Measurements from ENCODE around the gene ADRB1.
A peak's percentile ranks its signal among the peaks of the same experiment; 100 is the strongest.

ADRB1 gene

GRCh38 chr10:114026189-114027040, 17.3 kb upstream of the ADRB1 start:
- DNase-seq (ENCODE audit: low spot score) = peak; percentile 89

DNA sequence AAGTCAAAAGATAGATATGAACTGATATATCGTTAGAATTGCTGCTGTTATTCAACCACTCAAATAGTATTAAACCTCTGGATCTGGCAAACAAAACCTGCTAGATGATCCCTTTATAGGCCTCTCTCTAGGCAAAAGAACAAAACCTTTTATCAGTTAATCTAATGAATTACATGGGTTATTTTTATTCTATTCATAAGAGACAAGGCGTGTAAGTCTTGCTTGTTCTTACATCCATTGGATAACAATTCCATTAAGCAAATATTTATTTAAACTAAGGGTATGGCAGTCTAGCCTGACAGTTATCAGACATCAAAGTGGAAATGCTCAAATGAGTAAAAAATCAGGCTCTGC, 16.6 kb upstream of the ADRB1 start:
- DNase-seq (ENCODE audit: low spot score) = no peak

GRCh38 chr10:114027951-114028350, 15.7 kb upstream of the ADRB1 start:
- DNase-seq (ENCODE audit: low spot score) = no peak

GRCh38 chr10:114028425-114028824, 15.2 kb upstream of the ADRB1 start:
- DNase-seq (ENCODE audit: low spot score) = no peak

DNA sequence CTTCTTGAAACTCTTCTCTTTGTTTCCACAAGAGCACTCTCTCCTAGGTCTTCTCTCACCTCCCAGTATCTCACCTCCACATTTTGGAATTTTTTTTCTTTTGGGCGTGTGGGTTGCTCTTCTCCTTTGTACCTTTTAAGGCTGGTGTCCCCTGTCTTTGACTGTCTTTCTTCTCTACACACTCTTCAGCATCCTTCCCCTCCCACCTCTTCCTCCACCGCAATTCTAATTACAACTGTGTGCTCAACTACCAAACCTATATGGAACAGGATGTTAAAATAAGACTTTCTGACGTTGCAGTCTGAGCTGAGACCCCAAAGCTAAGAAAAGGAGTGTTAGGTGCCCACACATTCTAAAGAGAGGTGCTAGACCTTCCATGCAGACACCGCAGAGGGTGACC, 14.0 kb upstream of the ADRB1 start:
- DNase-seq (ENCODE audit: low spot score) = no peak

GRCh38 chr10:114030140-114030539, 13.5 kb upstream of the ADRB1 start:
- peak; percentile 17 for DNase-seq (ENCODE audit: low spot score)

DNA sequence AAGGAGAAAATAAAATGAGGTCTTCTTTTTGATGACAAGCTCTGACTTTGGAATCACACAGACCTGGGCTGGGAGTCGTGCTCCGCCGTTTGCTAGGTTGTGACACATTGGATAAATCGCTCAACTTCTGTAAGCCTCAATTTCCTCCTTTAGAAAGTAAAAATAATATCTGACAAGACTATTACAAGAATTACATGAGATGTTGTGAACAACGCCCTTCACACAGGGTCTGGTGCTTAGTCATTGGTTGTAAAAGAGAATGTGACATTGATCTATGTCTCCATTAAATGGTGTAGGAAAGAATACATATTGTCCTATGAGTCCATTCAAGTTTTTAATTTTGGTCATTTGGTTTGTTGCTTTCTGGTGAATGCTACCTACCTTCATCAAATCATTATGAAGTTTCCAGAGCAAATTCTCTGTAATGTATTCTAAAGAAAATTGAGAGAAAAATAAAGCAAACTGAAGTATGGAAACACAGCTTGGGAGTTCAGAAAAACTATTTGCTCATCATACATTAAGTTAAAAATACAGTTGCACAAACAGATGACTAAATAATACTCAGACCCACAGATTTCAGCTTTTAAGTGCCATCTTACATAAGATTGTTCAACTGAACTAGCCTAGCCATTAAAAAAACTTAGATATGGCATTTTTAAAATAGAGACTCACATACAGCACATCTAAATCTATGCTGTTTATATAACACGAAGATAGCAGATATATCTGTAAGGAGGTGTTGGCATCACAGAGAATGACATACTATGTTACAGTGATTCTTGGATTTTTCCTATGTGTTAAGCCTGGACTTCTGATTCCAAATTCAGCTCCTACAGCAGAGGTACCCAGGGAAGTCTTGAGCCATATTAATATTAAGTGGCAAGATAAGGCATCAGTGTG, 12.3 kb upstream of the ADRB1 start:
- peak; percentile 67 for DNase-seq (ENCODE audit: low spot score)

- DNase-seq (ENCODE audit: low spot score) = no peak
Observed at GRCh38 chr10:114033566-114033965, 10.1 kb upstream of the ADRB1 start.

- no peak for DNase-seq (ENCODE audit: low spot score)
Observed at GRCh38 chr10:114034923-114035645, 8.6 kb upstream of the ADRB1 start.

GRCh38 chr10:114035791-114036190, 7.9 kb upstream of the ADRB1 start:
- no peak for DNase-seq (ENCODE audit: low spot score)

DNA sequence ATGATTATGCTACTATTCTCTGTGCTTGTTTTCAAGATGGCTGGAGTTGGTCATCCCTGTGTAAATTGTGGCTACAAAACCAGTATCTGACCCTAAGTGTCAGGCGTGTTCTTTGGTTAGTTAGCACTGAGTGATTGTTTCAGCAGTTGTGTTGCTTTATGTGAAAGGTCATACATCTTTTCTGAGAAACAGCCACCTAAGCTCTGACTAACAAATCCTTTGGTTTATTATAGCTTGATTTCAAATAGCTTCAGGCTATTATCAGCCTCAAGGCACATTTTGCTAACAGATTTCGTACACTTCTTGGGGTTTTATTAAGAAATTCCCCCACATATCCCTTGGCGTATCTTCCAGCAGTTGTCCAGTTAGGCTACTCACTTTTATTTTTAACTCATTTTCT, 4.8 kb upstream of the ADRB1 start:
- DNase-seq (ENCODE audit: low spot score) = no peak

DNA sequence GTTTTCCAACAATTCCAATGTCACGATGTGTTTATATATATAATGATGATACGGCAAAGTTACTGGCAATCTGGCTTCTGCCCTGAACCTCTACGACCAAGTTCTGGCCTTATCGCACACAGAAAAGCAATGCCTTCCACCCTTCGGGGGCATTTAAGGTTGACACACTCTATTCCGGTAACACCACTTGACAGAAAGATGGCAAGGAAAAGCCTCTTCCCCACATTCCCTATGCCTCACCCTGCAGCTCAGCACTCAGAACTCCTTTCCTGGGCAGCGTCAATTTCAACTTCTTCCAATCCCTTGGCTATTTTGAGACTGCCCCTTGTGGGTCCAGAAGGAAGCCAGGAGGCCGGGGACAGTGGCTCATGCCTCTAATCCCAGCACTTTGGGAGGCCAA, 2.5 kb upstream of the ADRB1 start:
- no peak for DNase-seq (ENCODE audit: low spot score)

DNA sequence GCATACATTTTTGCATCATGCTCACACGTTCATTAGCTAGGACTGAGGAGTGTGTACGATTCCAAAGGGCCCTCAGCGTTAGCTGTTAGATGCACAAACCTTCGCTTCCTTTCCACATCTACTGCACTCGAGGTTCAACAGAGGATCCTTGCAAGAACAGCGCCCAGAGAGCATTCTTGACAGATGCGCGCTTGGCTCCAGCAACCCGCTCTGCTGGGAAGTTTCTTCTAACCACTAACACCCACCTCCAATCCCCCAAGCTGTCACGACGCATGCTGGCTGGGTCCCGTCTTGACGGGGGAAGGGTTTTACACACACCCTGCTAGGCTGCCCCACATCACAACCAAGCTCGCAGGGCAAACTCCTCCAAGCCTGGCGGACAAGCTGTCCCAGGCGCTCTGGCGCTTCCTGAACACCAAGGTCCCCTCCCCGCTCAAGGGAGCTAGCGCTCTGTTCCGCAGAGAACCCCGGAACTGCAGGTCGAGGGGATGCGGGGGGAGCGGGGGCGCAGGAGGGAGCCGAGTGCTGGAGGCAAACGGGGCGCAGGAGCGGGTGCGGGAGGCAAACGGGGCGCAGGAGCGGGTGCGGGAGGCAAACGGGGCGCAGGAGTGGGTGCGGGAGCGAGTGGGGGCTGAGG, 653 bp upstream of the ADRB1 start:
- DNase-seq (ENCODE audit: low spot score) = peak; percentile 59

- DNase-seq (ENCODE audit: low spot score) = no peak
Observed at GRCh38 chr10:114044247-114045135, 825 bp downstream of the ADRB1 start.

DNA sequence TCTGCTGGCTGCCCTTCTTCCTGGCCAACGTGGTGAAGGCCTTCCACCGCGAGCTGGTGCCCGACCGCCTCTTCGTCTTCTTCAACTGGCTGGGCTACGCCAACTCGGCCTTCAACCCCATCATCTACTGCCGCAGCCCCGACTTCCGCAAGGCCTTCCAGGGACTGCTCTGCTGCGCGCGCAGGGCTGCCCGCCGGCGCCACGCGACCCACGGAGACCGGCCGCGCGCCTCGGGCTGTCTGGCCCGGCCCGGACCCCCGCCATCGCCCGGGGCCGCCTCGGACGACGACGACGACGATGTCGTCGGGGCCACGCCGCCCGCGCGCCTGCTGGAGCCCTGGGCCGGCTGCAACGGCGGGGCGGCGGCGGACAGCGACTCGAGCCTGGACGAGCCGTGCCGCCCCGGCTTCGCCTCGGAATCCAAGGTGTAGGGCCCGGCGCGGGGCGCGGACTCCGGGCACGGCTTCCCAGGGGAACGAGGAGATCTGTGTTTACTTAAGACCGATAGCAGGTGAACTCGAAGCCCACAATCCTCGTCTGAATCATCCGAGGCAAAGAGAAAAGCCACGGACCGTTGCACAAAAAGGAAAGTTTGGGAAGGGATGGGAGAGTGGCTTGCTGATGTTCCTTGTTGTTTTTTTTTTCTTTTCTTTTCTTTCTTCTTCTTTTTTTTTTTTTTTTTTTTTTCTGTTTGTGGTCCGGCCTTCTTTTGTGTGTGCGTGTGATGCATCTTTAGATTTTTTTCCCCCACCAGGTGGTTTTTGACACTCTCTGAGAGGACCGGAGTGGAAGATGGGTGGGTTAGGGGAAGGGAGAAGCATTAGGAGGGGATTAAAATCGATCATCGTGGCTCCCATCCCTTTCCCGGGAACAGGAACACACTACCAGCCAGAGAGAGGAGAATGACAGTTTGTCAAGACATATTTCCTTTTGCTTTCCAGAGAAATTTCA, 1.7 kb downstream of the ADRB1 start:
- no peak for DNase-seq (ENCODE audit: low spot score)

GRCh38 chr10:114046087-114046458, 2.4 kb downstream of the ADRB1 start:
- DNase-seq (ENCODE audit: low spot score) = no peak

- DNase-seq (ENCODE audit: low spot score) = no peak
Observed at GRCh38 chr10:114048472-114048871, 4.8 kb downstream of the ADRB1 start.

GRCh38 chr10:114051714-114052113, 8.0 kb downstream of the ADRB1 start:
- DNase-seq (ENCODE audit: low spot score) = no peak

DNA sequence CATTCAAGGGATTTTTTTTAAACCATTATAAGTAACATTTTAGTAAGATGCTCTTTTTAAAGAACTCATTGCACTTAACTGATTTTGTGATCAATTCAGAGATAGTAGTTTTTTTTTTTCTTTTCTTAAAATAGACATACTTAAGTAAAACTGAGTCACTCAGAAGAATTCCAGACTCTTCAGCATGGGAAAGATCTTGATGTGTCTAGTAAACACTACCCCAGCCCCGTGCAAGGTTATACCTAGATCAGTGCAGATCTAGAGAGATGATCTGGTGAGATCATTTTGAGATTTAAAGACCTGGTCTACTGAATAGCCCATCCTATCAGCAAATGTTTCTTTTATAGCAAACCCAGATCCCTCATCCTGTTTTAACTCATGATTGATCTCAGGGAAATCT, 8.6 kb downstream of the ADRB1 start:
- no peak for DNase-seq (ENCODE audit: low spot score)

DNA sequence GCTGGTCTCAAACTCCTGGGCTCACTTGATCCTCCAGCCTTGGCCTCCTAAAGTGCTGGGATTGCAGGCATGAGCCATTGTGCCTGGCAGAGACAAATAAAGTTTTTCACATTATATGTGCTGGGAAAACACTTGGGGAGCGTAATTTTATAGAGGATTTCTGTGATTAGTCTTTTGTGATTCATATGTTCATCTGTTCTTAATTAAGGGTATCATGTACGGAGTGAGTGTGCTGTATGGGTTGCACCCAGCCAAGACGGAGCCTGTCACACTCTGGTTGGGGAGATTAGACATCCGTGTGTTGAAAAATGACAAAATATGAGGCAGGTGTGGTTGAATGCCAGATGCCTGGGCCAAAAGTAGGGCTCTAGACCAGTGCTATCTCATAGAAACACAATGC, 10.3 kb downstream of the ADRB1 start:
- no peak for DNase-seq (ENCODE audit: low spot score)
